Glutamatergic neuron (in vitro differentiated cells): ENCODE data around the gene EPB41. TPM values are rescaled to one million over a fixed set of nuclear protein-coding genes. Genes with fewer than 3 reads are reported as not detected.

Source experiments
- DNase-seq: peaks from one replicate; pipeline ENCODE4 v3.0.0; 2022
- H3K27ac Mint-ChIP-seq: one replicate; pipeline ENCODE4 v1.8.0; 2020; ENCODE audit warnings: mild to moderate bottlenecking, mixed read lengths, inconsistent platforms; ENCODE audit not compliant: unreplicated experiment
- H3K27me3 Mint-ChIP-seq: one replicate; pipeline ENCODE4 v1.8.0; 2020; ENCODE audit warnings: mild to moderate bottlenecking, moderate library complexity, mixed read lengths, inconsistent platforms; ENCODE audit not compliant: unreplicated experiment
- H3K36me3 Mint-ChIP-seq: one replicate; pipeline ENCODE4 v1.8.0; 2020; ENCODE audit warnings: mild to moderate bottlenecking, mixed read lengths, inconsistent platforms; ENCODE audit not compliant: unreplicated experiment
- H3K4me1 Mint-ChIP-seq: one replicate; pipeline ENCODE4 v1.8.0; 2020; ENCODE audit warnings: mild to moderate bottlenecking, low read depth, mixed read lengths, inconsistent platforms; ENCODE audit not compliant: unreplicated experiment
- H3K4me3 Mint-ChIP-seq: one replicate; pipeline ENCODE4 v1.8.0; 2020; ENCODE audit warnings: mild to moderate bottlenecking, mixed read lengths, inconsistent platforms; ENCODE audit not compliant: unreplicated experiment
- H3K9me3 Mint-ChIP-seq: one replicate; pipeline ENCODE4 v1.8.0; 2020; ENCODE audit warnings: mild to moderate bottlenecking, moderate library complexity, mixed read lengths, inconsistent platforms; ENCODE audit not compliant: unreplicated experiment
- CTCF ChIP-seq: fragments of 200-600 bp; sonication (generic); IDR thresholded peaks from one replicate; pipeline ENCODE4 v1.5.0; 2021; ENCODE audit not compliant: partially characterized antibody, unreplicated experiment
- total RNA-seq: library from RNA; stranded (reverse); fragmentation: NEBNext Ultra II Directional; extraction: Animal tissue kit (Norgen Biotek cat#: 25700); gene quantifications from one replicate; pipeline ENCODE4 v1.2.1, GENCODE V29; 2021; ENCODE audit not compliant: unreplicated experiment

EPB41 gene
- total RNA-seq, 1 donor from 2014 or later, result 213 TPM

GRCh38 chr1:29162476-29163138 lies 248.2 kb downstream of the EPB41 start:
- no peak for DNase-seq
- H3K4me3 Mint-ChIP-seq, result no peak overlapping the region
- H3K27me3 Mint-ChIP-seq, result no peaks in the 10 kb centered on the region
- no peaks in the 10 kb centered on the region for H3K36me3 Mint-ChIP-seq
- H3K9me3 Mint-ChIP-seq, result no peaks in the 10 kb centered on the region
- H3K27ac Mint-ChIP-seq, result no peak overlapping the region
- no peak for TF ChIP-seq CTCF
- H3K4me1 Mint-ChIP-seq, result peaks cover 6% of the 10 kb centered on the region

- no peaks in the 10 kb centered on the region for H3K9me3 Mint-ChIP-seq
- TF ChIP-seq CTCF, result no peak
- no peak for DNase-seq
- H3K27me3 Mint-ChIP-seq, result peaks cover 2% of the 10 kb centered on the region
- H3K4me3 Mint-ChIP-seq, result no peak overlapping the region
- peaks cover 18% of the 10 kb centered on the region for H3K4me1 Mint-ChIP-seq
- no peaks in the 10 kb centered on the region for H3K36me3 Mint-ChIP-seq
- no peak overlapping the region for H3K27ac Mint-ChIP-seq
These were observed 250.2 kb downstream of the EPB41 start for GRCh38 chr1:29164588-29164987.

GRCh38 chr1:29166291-29166878 lies 252.0 kb downstream of the EPB41 start:
- DNase-seq, result no peak
- Mint-ChIP-seq H3K9me3 (no peaks in the 10 kb centered on the region), H3K27ac (no peak overlapping the region), H3K4me3 (no peak overlapping the region), H3K36me3 (no peaks in the 10 kb centered on the region), H3K27me3 (peaks cover 2% of the 10 kb centered on the region), H3K4me1 (peaks cover 35% of the 10 kb centered on the region)
- no peak for TF ChIP-seq CTCF

GRCh38 chr1:29167904-29168303 lies 253.5 kb downstream of the EPB41 start:
- no peak overlapping the region for H3K27ac Mint-ChIP-seq
- peaks cover 40% of the 10 kb centered on the region for H3K4me1 Mint-ChIP-seq
- H3K27me3 Mint-ChIP-seq, result peaks cover 6% of the 10 kb centered on the region
- no peaks in the 10 kb centered on the region for H3K9me3 Mint-ChIP-seq
- no peak for TF ChIP-seq CTCF
- no peak overlapping the region for H3K4me3 Mint-ChIP-seq
- DNase-seq, result no peak
- no peaks in the 10 kb centered on the region for H3K36me3 Mint-ChIP-seq

Other genes with a start within 250 kb of the EPB41 start
- 21.2 TPM for gene GMEB1, start 245.8 kb upstream of the EPB41 start, total RNA-seq
- gene YTHDF2, start 177.6 kb upstream of the EPB41 start, total RNA-seq, result 130 TPM
- gene OPRD1, start 102.4 kb upstream of the EPB41 start, total RNA-seq, result 1.2 TPM
- 5.8 TPM for gene TMEM200B, start 209.3 kb downstream of the EPB41 start, total RNA-seq